HL-60 (cell line): ENCODE measurements around the gene CNOT8.

Experiments
- POLR2AphosphoS5 ChIP-seq: IDR thresholded peaks from 2 replicates; pipeline ENCODE4 v1.6.1; 2012; ENCODE audit warnings: low read depth
- TF ChIP-seq, protein P1 (sequence below): IDR thresholded peaks from one replicate; pipeline ENCODE4 v1.5.1; 2011; ENCODE audit warnings: low read length, control low read depth, inconsistent platforms; ENCODE audit not compliant: insufficient read depth

DNA sequence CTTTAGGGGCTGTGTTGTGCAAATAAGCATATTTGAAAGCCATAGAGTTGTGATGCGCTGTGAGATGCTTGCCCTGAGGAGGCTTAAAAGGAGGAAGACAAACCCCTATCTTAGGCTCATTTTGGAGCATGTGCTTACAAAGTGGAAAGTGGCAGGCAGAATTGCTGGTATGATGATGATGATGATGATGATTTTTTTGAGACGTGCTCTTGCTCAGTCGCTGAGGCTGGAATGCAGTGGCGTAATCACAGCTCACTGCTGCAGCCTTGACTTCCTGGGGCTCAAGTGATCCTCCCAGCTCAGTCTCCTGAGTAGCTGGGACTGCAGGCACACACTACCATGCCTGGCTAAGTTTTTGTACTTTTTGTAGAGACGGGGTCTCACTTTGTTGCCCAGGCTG is 1.7 kb downstream of the CNOT8 start:
- TF ChIP-seq, protein P1, sequence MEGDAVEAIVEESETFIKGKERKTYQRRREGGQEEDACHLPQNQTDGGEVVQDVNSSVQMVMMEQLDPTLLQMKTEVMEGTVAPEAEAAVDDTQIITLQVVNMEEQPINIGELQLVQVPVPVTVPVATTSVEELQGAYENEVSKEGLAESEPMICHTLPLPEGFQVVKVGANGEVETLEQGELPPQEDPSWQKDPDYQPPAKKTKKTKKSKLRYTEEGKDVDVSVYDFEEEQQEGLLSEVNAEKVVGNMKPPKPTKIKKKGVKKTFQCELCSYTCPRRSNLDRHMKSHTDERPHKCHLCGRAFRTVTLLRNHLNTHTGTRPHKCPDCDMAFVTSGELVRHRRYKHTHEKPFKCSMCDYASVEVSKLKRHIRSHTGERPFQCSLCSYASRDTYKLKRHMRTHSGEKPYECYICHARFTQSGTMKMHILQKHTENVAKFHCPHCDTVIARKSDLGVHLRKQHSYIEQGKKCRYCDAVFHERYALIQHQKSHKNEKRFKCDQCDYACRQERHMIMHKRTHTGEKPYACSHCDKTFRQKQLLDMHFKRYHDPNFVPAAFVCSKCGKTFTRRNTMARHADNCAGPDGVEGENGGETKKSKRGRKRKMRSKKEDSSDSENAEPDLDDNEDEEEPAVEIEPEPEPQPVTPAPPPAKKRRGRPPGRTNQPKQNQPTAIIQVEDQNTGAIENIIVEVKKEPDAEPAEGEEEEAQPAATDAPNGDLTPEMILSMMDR = no peak
- no peak for TF ChIP-seq POLR2AphosphoS5
